K562 (cell line): ENCODE results near the gene GCN1. TPM values are rescaled to one million over a fixed set of nuclear protein-coding genes. Genes with fewer than 3 reads are reported as not detected.
A peak's percentile ranks its signal among the peaks of the same experiment; 100 is the strongest.

ENCODE experiments used
- EHMT2 ChIP-seq: fragments of 450-650 bp; IDR thresholded peaks from 2 replicates; pipeline ENCODE4 v1.6.1; 2018; ENCODE audit warnings: antibody characterized with exemption
- JUN ChIP-seq, 2 experiments: sonication (generic) in 1 of 2; formaldehyde crosslinking in 1 of 2; IDR thresholded peaks; 2 replicates each; pipeline versions ENCODE4 v1.6.1 to v1.8.0; 2012 to 2022; ENCODE audit warnings: borderline replicate concordance in 2 of 2, mild to moderate bottlenecking in 2 of 2, improper control_type of control experiment in 1 of 2, low read depth in 1 of 2, low read length in 1 of 2, missing genetic modification reagents in 1 of 2
- NCOR1 ChIP-seq: fragments of 450-650 bp; IDR thresholded peaks from 2 replicates; pipeline ENCODE4 v1.6.1; 2016; ENCODE audit warnings: mild to moderate bottlenecking, moderate library complexity
- NONO ChIP-seq, 2 experiments: fragments of 200-400 bp in 1 of 2; fragments of 450-650 bp in 1 of 2; formaldehyde crosslinking in 1 of 2; IDR thresholded peaks; 2 replicates each; pipeline ENCODE4 v1.6.1; 2017; ENCODE audit warnings: low read depth in 2 of 2, mild to moderate bottlenecking in 2 of 2, moderate library complexity in 2 of 2, low read length in 1 of 2
- PPARD ChIP-seq: fragments of 250-450 bp; sonication (Bioruptor Pico); IDR thresholded peaks from 2 replicates; pipeline ENCODE4 v1.8.0; 2022; ENCODE audit warnings: inconsistent platforms, mild to moderate bottlenecking, moderate library complexity
- RBBP5 ChIP-seq: fragments of 200-600 bp; sonication (generic); IDR thresholded peaks from 2 replicates; pipeline ENCODE4 v1.6.1; 2012; ENCODE audit warnings: borderline replicate concordance, mild to moderate bottlenecking, low read length, control low read depth, inconsistent platforms; ENCODE audit not compliant: insufficient read depth, poor library complexity, severe bottlenecking
- RBM17 ChIP-seq: fragments of 200-400 bp; formaldehyde crosslinking; IDR thresholded peaks from 2 replicates; pipeline ENCODE4 v1.6.1; 2017; ENCODE audit warnings: low read depth, mild to moderate bottlenecking, low read length, borderline replicate concordance
- ZNF274 ChIP-seq: IDR thresholded peaks from 2 replicates; pipeline ENCODE4 v1.6.1; 2011; ENCODE audit warnings: low read depth, mild to moderate bottlenecking, low read length, moderate library complexity, borderline replicate concordance
- polyA plus RNA-seq, 8 experiments: library from polyadenylated mRNA; depleted of rRNA in 4 of 8; stranded (reverse) in 5 of 8; unstranded in 3 of 8; fragments of >200 nt; fragmentation: Nextera tagmentation in 2 of 8; fragmentation: Illumina TruSeq in 1 of 8; extraction: Ambion mirVana in 2 of 8; extraction: Trizol in 1 of 8; gene quantifications; 2 replicates each; pipeline versions ENCODE4 v1.2.1 to v1.2.3, GENCODE V29; 2011 to 2014; ENCODE audit warnings: inconsistent platforms in 1 of 8, missing spikeins in 1 of 8
- total RNA-seq, 7 experiments: library from RNA; depleted of rRNA in 6 of 7; stranded (reverse); fragments of >200 nt in 6 of 7; fragmentation: Illumina TruSeq in 2 of 7; extraction: Trizol in 2 of 7; gene quantifications; 2 replicates each; pipeline versions ENCODE4 v1.2.1 to v1.2.3, GENCODE V29; 2011 to 2021; ENCODE audit warnings: low replicate concordance in 1 of 7
- TF ChIP-seq, protein P1 (sequence below): fragments of 450-650 bp; formaldehyde crosslinking; IDR thresholded peaks from 2 replicates; pipeline ENCODE4 v1.4.0; 2020; ENCODE audit warnings: mild to moderate bottlenecking, mixed read lengths
- TF ChIP-seq, protein P2 (sequence below): fragments of 200-600 bp; sonication (generic); IDR thresholded peaks from one replicate; pipeline ENCODE4 v1.6.1; 2012; ENCODE audit warnings: mild to moderate bottlenecking, low read depth, low read length, inconsistent platforms
- TF ChIP-seq, protein P3 (sequence below), 2 experiments: fragments of 450-650 bp; IDR thresholded peaks; 2 replicates each; pipeline ENCODE4 v1.6.1; 2016

The GCN1 gene
- total and polyA plus RNA-seq, 9 of the 15 experiments (the other 6 are each of a cell fraction or from before 2014, with no cell fraction given) = 11.9 to 190 (median 51.7) TPM

DNA sequence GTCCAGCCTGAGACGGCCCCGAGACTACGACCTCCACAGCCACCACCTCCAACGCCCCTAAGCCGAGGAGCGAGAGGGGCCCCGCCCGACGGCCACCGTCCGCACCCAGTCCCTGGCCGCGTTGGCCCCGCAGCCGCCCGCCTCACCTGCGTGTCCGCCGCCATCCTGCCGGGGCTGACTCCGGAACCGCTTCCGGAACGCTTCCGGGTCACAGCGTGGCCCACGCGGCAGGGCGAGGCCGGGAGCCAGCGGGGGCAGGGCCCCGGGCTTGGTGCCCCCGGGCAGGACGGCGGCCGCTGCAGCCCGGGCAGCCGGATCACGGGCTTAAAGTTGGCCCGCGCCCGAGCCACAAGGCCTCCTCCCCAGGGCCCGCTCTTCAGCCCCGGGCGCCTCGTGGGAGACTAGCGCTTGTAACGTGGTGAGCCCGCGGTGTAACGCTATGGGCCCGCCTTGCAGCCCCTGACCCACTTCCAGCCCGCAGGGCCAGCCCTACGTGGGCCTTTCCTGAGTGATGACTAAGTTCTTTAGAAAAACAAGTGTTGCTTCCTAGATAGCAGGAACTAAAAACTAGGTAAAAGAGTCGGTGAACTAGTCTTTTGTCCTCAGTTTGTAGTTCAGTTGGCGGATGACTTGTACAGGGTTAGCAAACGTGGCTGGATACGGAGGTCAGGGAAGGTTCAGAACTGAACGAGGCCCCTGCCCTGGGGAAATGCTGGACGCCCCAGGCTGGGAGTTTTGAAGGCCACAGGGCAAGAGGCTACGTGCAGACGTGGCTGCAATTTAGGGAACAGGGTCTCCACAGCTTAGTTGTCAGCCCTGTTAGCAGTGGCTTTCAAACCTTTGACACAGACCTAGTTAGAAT lies at the start of gene GCN1 (continued):
- TF ChIP-seq, protein P1, sequence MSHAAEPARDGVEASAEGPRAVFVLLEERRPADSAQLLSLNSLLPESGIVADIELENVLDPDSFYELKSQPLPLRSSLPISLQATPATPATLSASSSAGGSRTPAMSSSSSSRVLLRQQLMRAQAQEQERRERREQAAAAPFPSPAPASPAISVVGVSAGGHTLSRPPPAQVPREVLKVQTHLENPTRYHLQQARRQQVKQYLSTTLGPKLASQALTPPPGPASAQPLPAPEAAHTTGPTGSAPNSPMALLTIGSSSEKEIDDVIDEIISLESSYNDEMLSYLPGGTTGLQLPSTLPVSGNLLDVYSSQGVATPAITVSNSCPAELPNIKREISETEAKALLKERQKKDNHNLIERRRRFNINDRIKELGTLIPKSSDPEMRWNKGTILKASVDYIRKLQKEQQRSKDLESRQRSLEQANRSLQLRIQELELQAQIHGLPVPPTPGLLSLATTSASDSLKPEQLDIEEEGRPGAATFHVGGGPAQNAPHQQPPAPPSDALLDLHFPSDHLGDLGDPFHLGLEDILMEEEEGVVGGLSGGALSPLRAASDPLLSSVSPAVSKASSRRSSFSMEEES = no peak
- TF ChIP-seq PPARD (CRISPR knock-in tag) (no peak), EHMT2 (no peak), ZNF274 (no peak), JUN (IDR thresholded peaks at IDR 0.05; ENCODE audit: borderline replicate concordance, low read depth, low read length) (no peak), JUN (CRISPR knock-in tag; IDR thresholded peaks at IDR 0.05; ENCODE audit: borderline replicate concordance) (peak; percentile 74; the same call in 1 of the 2 replicates), NCOR1 (peak; percentile 28; the same call in 1 of the 2 replicates), NONO (IDR thresholded peaks at IDR 0.05; ENCODE audit: low read depth in 2 of 2, low read length in 1 of 2) (peak; percentile 81 to 89), RBM17 (no peak), RBBP5 (peak; percentile 99)
- TF ChIP-seq, protein P2, sequence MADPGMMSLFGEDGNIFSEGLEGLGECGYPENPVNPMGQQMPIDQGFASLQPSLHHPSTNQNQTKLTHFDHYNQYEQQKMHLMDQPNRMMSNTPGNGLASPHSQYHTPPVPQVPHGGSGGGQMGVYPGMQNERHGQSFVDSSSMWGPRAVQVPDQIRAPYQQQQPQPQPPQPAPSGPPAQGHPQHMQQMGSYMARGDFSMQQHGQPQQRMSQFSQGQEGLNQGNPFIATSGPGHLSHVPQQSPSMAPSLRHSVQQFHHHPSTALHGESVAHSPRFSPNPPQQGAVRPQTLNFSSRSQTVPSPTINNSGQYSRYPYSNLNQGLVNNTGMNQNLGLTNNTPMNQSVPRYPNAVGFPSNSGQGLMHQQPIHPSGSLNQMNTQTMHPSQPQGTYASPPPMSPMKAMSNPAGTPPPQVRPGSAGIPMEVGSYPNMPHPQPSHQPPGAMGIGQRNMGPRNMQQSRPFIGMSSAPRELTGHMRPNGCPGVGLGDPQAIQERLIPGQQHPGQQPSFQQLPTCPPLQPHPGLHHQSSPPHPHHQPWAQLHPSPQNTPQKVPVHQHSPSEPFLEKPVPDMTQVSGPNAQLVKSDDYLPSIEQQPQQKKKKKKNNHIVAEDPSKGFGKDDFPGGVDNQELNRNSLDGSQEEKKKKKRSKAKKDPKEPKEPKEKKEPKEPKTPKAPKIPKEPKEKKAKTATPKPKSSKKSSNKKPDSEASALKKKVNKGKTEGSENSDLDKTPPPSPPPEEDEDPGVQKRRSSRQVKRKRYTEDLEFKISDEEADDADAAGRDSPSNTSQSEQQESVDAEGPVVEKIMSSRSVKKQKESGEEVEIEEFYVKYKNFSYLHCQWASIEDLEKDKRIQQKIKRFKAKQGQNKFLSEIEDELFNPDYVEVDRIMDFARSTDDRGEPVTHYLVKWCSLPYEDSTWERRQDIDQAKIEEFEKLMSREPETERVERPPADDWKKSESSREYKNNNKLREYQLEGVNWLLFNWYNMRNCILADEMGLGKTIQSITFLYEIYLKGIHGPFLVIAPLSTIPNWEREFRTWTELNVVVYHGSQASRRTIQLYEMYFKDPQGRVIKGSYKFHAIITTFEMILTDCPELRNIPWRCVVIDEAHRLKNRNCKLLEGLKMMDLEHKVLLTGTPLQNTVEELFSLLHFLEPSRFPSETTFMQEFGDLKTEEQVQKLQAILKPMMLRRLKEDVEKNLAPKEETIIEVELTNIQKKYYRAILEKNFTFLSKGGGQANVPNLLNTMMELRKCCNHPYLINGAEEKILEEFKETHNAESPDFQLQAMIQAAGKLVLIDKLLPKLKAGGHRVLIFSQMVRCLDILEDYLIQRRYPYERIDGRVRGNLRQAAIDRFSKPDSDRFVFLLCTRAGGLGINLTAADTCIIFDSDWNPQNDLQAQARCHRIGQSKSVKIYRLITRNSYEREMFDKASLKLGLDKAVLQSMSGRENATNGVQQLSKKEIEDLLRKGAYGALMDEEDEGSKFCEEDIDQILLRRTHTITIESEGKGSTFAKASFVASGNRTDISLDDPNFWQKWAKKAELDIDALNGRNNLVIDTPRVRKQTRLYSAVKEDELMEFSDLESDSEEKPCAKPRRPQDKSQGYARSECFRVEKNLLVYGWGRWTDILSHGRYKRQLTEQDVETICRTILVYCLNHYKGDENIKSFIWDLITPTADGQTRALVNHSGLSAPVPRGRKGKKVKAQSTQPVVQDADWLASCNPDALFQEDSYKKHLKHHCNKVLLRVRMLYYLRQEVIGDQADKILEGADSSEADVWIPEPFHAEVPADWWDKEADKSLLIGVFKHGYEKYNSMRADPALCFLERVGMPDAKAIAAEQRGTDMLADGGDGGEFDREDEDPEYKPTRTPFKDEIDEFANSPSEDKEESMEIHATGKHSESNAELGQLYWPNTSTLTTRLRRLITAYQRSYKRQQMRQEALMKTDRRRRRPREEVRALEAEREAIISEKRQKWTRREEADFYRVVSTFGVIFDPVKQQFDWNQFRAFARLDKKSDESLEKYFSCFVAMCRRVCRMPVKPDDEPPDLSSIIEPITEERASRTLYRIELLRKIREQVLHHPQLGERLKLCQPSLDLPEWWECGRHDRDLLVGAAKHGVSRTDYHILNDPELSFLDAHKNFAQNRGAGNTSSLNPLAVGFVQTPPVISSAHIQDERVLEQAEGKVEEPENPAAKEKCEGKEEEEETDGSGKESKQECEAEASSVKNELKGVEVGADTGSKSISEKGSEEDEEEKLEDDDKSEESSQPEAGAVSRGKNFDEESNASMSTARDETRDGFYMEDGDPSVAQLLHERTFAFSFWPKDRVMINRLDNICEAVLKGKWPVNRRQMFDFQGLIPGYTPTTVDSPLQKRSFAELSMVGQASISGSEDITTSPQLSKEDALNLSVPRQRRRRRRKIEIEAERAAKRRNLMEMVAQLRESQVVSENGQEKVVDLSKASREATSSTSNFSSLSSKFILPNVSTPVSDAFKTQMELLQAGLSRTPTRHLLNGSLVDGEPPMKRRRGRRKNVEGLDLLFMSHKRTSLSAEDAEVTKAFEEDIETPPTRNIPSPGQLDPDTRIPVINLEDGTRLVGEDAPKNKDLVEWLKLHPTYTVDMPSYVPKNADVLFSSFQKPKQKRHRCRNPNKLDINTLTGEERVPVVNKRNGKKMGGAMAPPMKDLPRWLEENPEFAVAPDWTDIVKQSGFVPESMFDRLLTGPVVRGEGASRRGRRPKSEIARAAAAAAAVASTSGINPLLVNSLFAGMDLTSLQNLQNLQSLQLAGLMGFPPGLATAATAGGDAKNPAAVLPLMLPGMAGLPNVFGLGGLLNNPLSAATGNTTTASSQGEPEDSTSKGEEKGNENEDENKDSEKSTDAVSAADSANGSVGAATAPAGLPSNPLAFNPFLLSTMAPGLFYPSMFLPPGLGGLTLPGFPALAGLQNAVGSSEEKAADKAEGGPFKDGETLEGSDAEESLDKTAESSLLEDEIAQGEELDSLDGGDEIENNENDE = no peak
- TF ChIP-seq, protein P3, sequence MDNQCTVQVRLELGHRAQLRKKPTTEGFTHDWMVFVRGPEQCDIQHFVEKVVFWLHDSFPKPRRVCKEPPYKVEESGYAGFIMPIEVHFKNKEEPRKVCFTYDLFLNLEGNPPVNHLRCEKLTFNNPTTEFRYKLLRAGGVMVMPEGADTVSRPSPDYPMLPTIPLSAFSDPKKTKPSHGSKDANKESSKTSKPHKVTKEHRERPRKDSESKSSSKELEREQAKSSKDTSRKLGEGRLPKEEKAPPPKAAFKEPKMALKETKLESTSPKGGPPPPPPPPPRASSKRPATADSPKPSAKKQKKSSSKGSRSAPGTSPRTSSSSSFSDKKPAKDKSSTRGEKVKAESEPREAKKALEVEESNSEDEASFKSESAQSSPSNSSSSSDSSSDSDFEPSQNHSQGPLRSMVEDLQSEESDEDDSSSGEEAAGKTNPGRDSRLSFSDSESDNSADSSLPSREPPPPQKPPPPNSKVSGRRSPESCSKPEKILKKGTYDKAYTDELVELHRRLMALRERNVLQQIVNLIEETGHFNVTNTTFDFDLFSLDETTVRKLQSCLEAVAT (IDR thresholded peaks at IDR 0.05) = peak in 1 of 2 experiments; percentile 14; a peak in 1 of 4 replicates
